Suppressor macrophage (primary cell): ENCODE results near the gene CCDC116.
"Not testable (repeated sequence)": the region's sequence is repeated elsewhere in the genome, so short reads cannot be mapped to it uniquely, and the experiment has no call there.

Experiments used
- DNase-seq, 4 experiments: peaks; one replicate each; pipeline ENCODE4 v3.0.0-alpha.2; 2020 to 2022
- total RNA-seq, 17 experiments: gene quantifications; one replicate each; lab custom pipeline; 2026; ENCODE audit warnings: mixed read lengths in 6 of 17, inconsistent platforms in 3 of 17; lab: John Stamatoyannopoulos, UW

The CCDC116 gene
- 0 to 2.0 (median 0.08) reads per million in 17 experiments for total RNA-seq

GRCh38 chr22:21632237-21632895 lies at the start of gene CCDC116:
Gene CCDC116 (plus strand): TSS chr22:21632760. CDS start chr22:21633182, 422 bp downstream.
- peak; percentile 64 to 76 (median 70) for DNase-seq

GRCh38 chr22:21582801-21583740 lies 49.5 kb upstream of the CCDC116 start:
- DNase-seq = no peak

GRCh38 chr22:21585389-21585788 lies 47.2 kb upstream of the CCDC116 start:
- DNase-seq = no peak

GRCh38 chr22:21587803-21588611 lies 44.6 kb upstream of the CCDC116 start:
- peak; percentile 48 to 76 (median 74) for DNase-seq

GRCh38 chr22:21589396-21589795 lies 43.2 kb upstream of the CCDC116 start:
- no peak for DNase-seq

- peak in 3 of 4 experiments; percentile 13 to 48 (median 28) for DNase-seq
These were observed 41.5 kb upstream of the CCDC116 start for GRCh38 chr22:21590809-21591641.

GRCh38 chr22:21591695-21592094 lies 40.9 kb upstream of the CCDC116 start:
- DNase-seq = no peak

GRCh38 chr22:21592422-21592821 lies 40.1 kb upstream of the CCDC116 start:
- no peak for DNase-seq

- no peak for DNase-seq
These were observed 38.9 kb upstream of the CCDC116 start for GRCh38 chr22:21593406-21594232.

- no peak for DNase-seq
These were observed 37.6 kb upstream of the CCDC116 start for GRCh38 chr22:21594865-21595452.

GRCh38 chr22:21596356-21597135 lies 36.0 kb upstream of the CCDC116 start:
- not testable (repeated sequence) for DNase-seq

- no peak for DNase-seq
These were observed 34.3 kb upstream of the CCDC116 start for GRCh38 chr22:21598302-21598701.

GRCh38 chr22:21599053-21599893 lies 33.3 kb upstream of the CCDC116 start:
- no peak for DNase-seq

- DNase-seq = no peak
These were observed 30.0 kb upstream of the CCDC116 start for GRCh38 chr22:21602579-21602978.

- peak in 1 of 4 experiments; percentile 23 for DNase-seq
These were observed 28.6 kb upstream of the CCDC116 start for GRCh38 chr22:21603973-21604372.

GRCh38 chr22:21605887-21606564 lies 26.5 kb upstream of the CCDC116 start:
- no peak for DNase-seq

GRCh38 chr22:21606775-21607174 lies 25.8 kb upstream of the CCDC116 start:
- DNase-seq = no peak
